Effector memory CD4-positive, alpha-beta T cell (primary cell): ENCODE data around the gene CCDC91.
"Not testable (repeated sequence)": the region's sequence is repeated elsewhere in the genome, so short reads cannot be mapped to it uniquely, and the experiment has no call there.

Experiments
- DNase-seq, 3 donors: peaks; one replicate each; pipeline ENCODE4 v3.0.0-alpha.2; 2020
- H3K27ac ChIP-seq: 2 replicates; pipeline ENCODE4 v1.7.0; 2013; ENCODE audit warnings: mild to moderate bottlenecking, low read length, moderate library complexity; ENCODE audit not compliant: insufficient read depth, poor library complexity, severe bottlenecking
- H3K27me3 ChIP-seq: replicated peaks from 2 replicates; pipeline ENCODE4 v1.7.0; 2013; ENCODE audit warnings: mild to moderate bottlenecking, low read length; ENCODE audit not compliant: insufficient read depth, control insufficient read depth, poor library complexity, severe bottlenecking
- H3K36me3 ChIP-seq: 2 replicates; pipeline ENCODE4 v1.7.0; 2013; ENCODE audit warnings: mild to moderate bottlenecking, low read length, moderate library complexity; ENCODE audit not compliant: control insufficient read depth, insufficient read depth
- H3K4me1 ChIP-seq: 2 replicates; pipeline ENCODE4 v1.7.0; 2013; ENCODE audit warnings: low read length, mild to moderate bottlenecking; ENCODE audit not compliant: control insufficient read depth, insufficient read depth, poor library complexity, severe bottlenecking
- H3K4me3 ChIP-seq: 2 replicates; pipeline ENCODE4 v1.7.0; 2013; ENCODE audit warnings: low read length, low read depth, mild to moderate bottlenecking; ENCODE audit not compliant: insufficient read depth, poor library complexity, severe bottlenecking
- H3K9me3 ChIP-seq: 2 replicates; pipeline ENCODE4 v1.7.0; 2013; ENCODE audit warnings: mild to moderate bottlenecking, low read length, moderate library complexity; ENCODE audit not compliant: control insufficient read depth

CCDC91 gene

GRCh38 chr12:28456934-28457710, 266.9 kb downstream of the CCDC91 start:
- Histone ChIP-seq H3K36me3 (peaks cover 19% of the 10 kb centered on the region), H3K4me3 (no peak overlapping the region), H3K27ac (no peak overlapping the region), H3K27me3 (no peaks in the 10 kb centered on the region), H3K4me1 (no peaks in the 10 kb centered on the region), H3K9me3 (no peaks in the 10 kb centered on the region)
- DNase-seq = no peak

GRCh38 chr12:28457785-28458184, 267.5 kb downstream of the CCDC91 start:
- Histone ChIP-seq H3K27ac (no peak overlapping the region), H3K9me3 (no peaks in the 10 kb centered on the region), H3K36me3 (peaks cover 19% of the 10 kb centered on the region), H3K27me3 (no peaks in the 10 kb centered on the region), H3K4me3 (no peak overlapping the region), H3K4me1 (no peaks in the 10 kb centered on the region)
- no peak for DNase-seq

- H3K9me3 ChIP-seq = no peaks in the 10 kb centered on the region
- no peaks in the 10 kb centered on the region for H3K4me1 ChIP-seq
- peaks cover 22% of the 10 kb centered on the region for H3K36me3 ChIP-seq
- DNase-seq = no peak
- H3K27me3 ChIP-seq = no peaks in the 10 kb centered on the region
- no peak overlapping the region for H3K4me3 ChIP-seq
- H3K27ac ChIP-seq = no peak overlapping the region
Observed at GRCh38 chr12:28459481-28459880, 269.2 kb downstream of the CCDC91 start.

- no peak overlapping the region for H3K27ac ChIP-seq
- H3K4me1 ChIP-seq = no peaks in the 10 kb centered on the region
- H3K36me3 ChIP-seq = peaks cover 22% of the 10 kb centered on the region
- no peaks in the 10 kb centered on the region for H3K9me3 ChIP-seq
- no peaks in the 10 kb centered on the region for H3K27me3 ChIP-seq
- H3K4me3 ChIP-seq = no peak overlapping the region
- DNase-seq = no peak
Observed at GRCh38 chr12:28460420-28461130, 270.3 kb downstream of the CCDC91 start.

GRCh38 chr12:28463396-28463795, 273.1 kb downstream of the CCDC91 start:
- Histone ChIP-seq H3K9me3 (no peaks in the 10 kb centered on the region), H3K4me3 (no peak overlapping the region), H3K36me3 (peaks cover 22% of the 10 kb centered on the region), H3K4me1 (no peaks in the 10 kb centered on the region), H3K27ac (no peak overlapping the region), H3K27me3 (no peaks in the 10 kb centered on the region)
- no peak for DNase-seq

- not testable (repeated sequence) for H3K4me1 ChIP-seq, H3K27ac ChIP-seq, H3K36me3 ChIP-seq, H3K27me3 ChIP-seq, H3K9me3 ChIP-seq, DNase-seq, H3K4me3 ChIP-seq
Observed at GRCh38 chr12:28471762-28472161, 281.5 kb downstream of the CCDC91 start.

GRCh38 chr12:28476206-28476605, 285.9 kb downstream of the CCDC91 start:
- H3K27me3 ChIP-seq, H3K36me3 ChIP-seq, H3K27ac ChIP-seq, H3K4me3 ChIP-seq, H3K4me1 ChIP-seq, H3K9me3 ChIP-seq, DNase-seq: not testable (repeated sequence)

GRCh38 chr12:28479097-28479496, 288.8 kb downstream of the CCDC91 start:
- not testable (repeated sequence) for H3K4me1 ChIP-seq, DNase-seq, H3K27me3 ChIP-seq, H3K36me3 ChIP-seq, H3K9me3 ChIP-seq, H3K4me3 ChIP-seq, H3K27ac ChIP-seq

- H3K27ac ChIP-seq = no peak overlapping the region
- no peak for DNase-seq
- no peaks in the 10 kb centered on the region for H3K9me3 ChIP-seq
- no peak overlapping the region for H3K4me3 ChIP-seq
- H3K36me3 ChIP-seq = no peaks in the 10 kb centered on the region
- H3K4me1 ChIP-seq = no peaks in the 10 kb centered on the region
- H3K27me3 ChIP-seq = no peaks in the 10 kb centered on the region
Observed at GRCh38 chr12:28479683-28480082, 289.4 kb downstream of the CCDC91 start.

GRCh38 chr12:28484156-28484555, 293.9 kb downstream of the CCDC91 start:
- Histone ChIP-seq H3K4me1 (no peaks in the 10 kb centered on the region), H3K9me3 (no peaks in the 10 kb centered on the region)

More at GRCh38 chr12:28484156-28484555, 293.9 kb downstream of the CCDC91 start:
- no peak for DNase-seq
- no peak overlapping the region for H3K27ac ChIP-seq
- H3K36me3 ChIP-seq = no peaks in the 10 kb centered on the region
- H3K27me3 ChIP-seq = no peaks in the 10 kb centered on the region
- no peak overlapping the region for H3K4me3 ChIP-seq
